DMS153 treated with DMSO at 0.1 percent for 48 hours (cell line): Measurements from ENCODE around the gene DCTN5.

Experiments used
- DNase-seq: peaks from one replicate; lab custom pipeline; 2025; ENCODE audit not compliant: unreplicated experiment; lab: John Stamatoyannopoulos, UW

The DCTN5 gene

GRCh38 chr16:23724096-23724784 is 83.0 kb downstream of the DCTN5 start:
- DNase-seq, result no peak

- no peak for DNase-seq
Observed at GRCh38 chr16:23724785-23725131, 83.5 kb downstream of the DCTN5 start.

DNA sequence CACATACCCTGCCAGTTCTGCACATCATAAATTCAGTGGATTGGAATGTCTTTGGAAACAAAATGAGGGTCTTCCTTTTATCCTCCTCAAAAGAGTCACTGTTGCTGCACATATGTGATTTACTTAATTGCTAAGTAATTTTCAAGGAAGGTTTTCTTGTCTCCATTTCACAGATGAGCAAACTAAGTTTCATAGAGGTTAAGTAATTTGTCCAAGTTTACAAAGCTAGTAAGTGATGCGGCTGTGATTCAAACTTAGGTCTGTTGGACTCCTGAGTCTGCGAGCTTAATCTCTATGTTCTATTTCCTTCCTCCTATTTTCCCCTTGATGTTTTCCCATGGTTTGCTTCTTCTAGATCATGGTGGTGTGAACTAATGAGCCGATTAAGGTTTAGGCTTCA is 85.4 kb downstream of the DCTN5 start:
- no peak for DNase-seq
